ENCODE data around the gene HOXB2.

The HOXB2 gene

DNA sequence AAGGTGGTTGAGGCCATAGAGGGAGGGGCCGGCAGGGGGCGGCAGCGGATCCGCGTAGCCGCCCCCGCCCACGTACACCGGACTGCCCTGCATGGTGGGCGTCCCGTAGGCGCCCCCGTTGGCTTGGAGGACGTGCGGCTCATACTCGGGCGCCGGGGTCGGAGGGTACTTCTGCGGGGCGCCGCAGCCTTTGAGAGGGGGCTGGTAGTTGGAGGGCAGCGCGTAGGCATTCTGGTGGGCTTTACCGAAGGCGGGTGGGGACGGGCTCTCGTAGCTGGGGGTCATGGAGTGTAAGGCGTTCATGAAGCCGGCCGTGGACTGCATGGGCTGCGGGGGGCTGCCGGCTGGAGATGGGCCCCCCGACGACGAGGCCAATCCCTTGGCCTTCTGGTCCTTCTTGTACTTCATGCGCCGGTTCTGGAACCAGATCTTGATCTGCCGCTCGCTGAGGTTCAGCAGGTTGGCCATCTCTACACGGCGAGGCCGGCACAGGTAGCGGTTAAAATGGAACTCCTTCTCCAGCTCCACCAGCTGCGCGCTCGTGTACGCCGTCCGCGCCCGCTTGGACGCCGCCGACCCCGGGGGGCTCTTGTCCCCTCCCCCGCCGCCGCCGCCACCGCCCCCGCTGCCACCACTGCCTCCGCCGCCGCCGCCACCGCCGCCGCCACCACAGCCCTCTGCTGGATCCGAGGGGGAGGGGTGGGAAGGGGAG is 5.7 kb upstream of the HOXB2 start:
- no peaks in the 10 kb centered on the region for H3F3A ChIP-seq (ENCODE audit: insufficient read depth)
- H2AFZ ChIP-seq (ENCODE audit: low read depth, low read length, severe bottlenecking) = no peak overlapping the region
- no peaks in the 10 kb centered on the region for H4K20me1 ChIP-seq (ENCODE audit: low read depth, low read length)
- H3K9me3 ChIP-seq (ENCODE audit: insufficient read depth, low read length) = no peaks in the 10 kb centered on the region
- H3K27me3 ChIP-seq (ENCODE audit: low read length) = no peaks in the 10 kb centered on the region
- H3K4me3 ChIP-seq (ENCODE audit: insufficient read depth, low read length, poor library complexity, severe bottlenecking) = no peak overlapping the region
- TF ChIP-seq, protein P1, sequence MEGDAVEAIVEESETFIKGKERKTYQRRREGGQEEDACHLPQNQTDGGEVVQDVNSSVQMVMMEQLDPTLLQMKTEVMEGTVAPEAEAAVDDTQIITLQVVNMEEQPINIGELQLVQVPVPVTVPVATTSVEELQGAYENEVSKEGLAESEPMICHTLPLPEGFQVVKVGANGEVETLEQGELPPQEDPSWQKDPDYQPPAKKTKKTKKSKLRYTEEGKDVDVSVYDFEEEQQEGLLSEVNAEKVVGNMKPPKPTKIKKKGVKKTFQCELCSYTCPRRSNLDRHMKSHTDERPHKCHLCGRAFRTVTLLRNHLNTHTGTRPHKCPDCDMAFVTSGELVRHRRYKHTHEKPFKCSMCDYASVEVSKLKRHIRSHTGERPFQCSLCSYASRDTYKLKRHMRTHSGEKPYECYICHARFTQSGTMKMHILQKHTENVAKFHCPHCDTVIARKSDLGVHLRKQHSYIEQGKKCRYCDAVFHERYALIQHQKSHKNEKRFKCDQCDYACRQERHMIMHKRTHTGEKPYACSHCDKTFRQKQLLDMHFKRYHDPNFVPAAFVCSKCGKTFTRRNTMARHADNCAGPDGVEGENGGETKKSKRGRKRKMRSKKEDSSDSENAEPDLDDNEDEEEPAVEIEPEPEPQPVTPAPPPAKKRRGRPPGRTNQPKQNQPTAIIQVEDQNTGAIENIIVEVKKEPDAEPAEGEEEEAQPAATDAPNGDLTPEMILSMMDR (IDR thresholded peaks at IDR 0.05; ENCODE audit: insufficient read depth, low read length, poor library complexity, severe bottlenecking) = no peak
- no peak for TF ChIP-seq EZH2phosphoT487 (conservative IDR thresholded peaks at IDR 0.05; ENCODE audit: low read length)
- H3K27ac ChIP-seq (ENCODE audit: low read depth, low read length) = no peak overlapping the region
- no peaks in the 10 kb centered on the region for H3K79me2 ChIP-seq (ENCODE audit: insufficient read depth, low read length)
- no peaks in the 10 kb centered on the region for H3K9me2 ChIP-seq (replicated peaks; ENCODE audit: insufficient read depth, low read length)
- no peak overlapping the region for H3K9ac ChIP-seq (ENCODE audit: low read length)
- H3K4me2 ChIP-seq (ENCODE audit: low read depth, low read length, poor library complexity, severe bottlenecking) = no peak overlapping the region
- no peaks in the 10 kb centered on the region for H3K36me3 ChIP-seq (ENCODE audit: low read length)

- Histone ChIP-seq H3K9ac (ENCODE audit: low read length) (no peak overlapping the region), H3K79me2 (ENCODE audit: insufficient read depth, low read length) (no peaks in the 10 kb centered on the region), H3K36me3 (ENCODE audit: low read length) (no peaks in the 10 kb centered on the region), H3K4me2 (ENCODE audit: low read depth, low read length, poor library complexity, severe bottlenecking) (no peak overlapping the region), H3F3A (ENCODE audit: insufficient read depth) (no peaks in the 10 kb centered on the region), H3K27me3 (ENCODE audit: low read length) (no peaks in the 10 kb centered on the region), H2AFZ (ENCODE audit: low read depth, low read length, severe bottlenecking) (no peak overlapping the region), H3K9me3 (ENCODE audit: insufficient read depth, low read length) (no peaks in the 10 kb centered on the region), H3K9me2 (replicated peaks; ENCODE audit: insufficient read depth, low read length) (no peaks in the 10 kb centered on the region), H4K20me1 (ENCODE audit: low read depth, low read length) (no peaks in the 10 kb centered on the region), H3K27ac (ENCODE audit: low read depth, low read length) (no peak overlapping the region), H3K4me3 (ENCODE audit: insufficient read depth, low read length, poor library complexity, severe bottlenecking) (no peak overlapping the region)
- no peak for TF ChIP-seq EZH2phosphoT487 (conservative IDR thresholded peaks at IDR 0.05; ENCODE audit: low read length)
- TF ChIP-seq, protein P1 (IDR thresholded peaks at IDR 0.05; ENCODE audit: insufficient read depth, low read length, poor library complexity, severe bottlenecking) = no peak
Measured at GRCh38 chr17:48549914-48550501, 5.1 kb upstream of the HOXB2 start.

DNA sequence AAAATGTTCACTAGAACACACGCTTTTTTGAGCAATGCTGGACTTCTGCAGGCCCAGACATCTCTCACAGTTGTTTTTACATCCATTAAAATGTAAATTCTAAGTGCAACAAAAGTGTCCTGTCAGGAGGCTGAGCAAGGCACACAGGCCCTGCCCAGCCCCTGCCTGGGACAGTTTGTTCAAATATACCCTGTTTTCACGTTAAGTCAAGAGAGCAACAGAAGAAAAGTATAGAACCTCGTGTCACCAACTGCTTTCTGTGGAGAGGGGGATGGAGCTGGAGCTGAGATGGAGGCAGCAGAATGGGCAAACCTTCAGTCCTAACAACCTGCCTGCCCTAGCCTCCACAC is 4.3 kb upstream of the HOXB2 start:
- H3K27me3 ChIP-seq (ENCODE audit: low read length) = no peaks in the 10 kb centered on the region
- H3K27ac ChIP-seq (ENCODE audit: low read depth, low read length) = no peak overlapping the region
- no peaks in the 10 kb centered on the region for H3F3A ChIP-seq (ENCODE audit: insufficient read depth)
- H4K20me1 ChIP-seq (ENCODE audit: low read depth, low read length) = no peaks in the 10 kb centered on the region
- no peak overlapping the region for H3K9ac ChIP-seq (ENCODE audit: low read length)
- no peak overlapping the region for H2AFZ ChIP-seq (ENCODE audit: low read depth, low read length, severe bottlenecking)
- no peak overlapping the region for H3K4me3 ChIP-seq (ENCODE audit: insufficient read depth, low read length, poor library complexity, severe bottlenecking)
- TF ChIP-seq EZH2phosphoT487 (conservative IDR thresholded peaks at IDR 0.05; ENCODE audit: low read length) = no peak
- TF ChIP-seq, protein P1 (IDR thresholded peaks at IDR 0.05; ENCODE audit: insufficient read depth, low read length, poor library complexity, severe bottlenecking) = no peak
- no peaks in the 10 kb centered on the region for H3K79me2 ChIP-seq (ENCODE audit: insufficient read depth, low read length)
- no peaks in the 10 kb centered on the region for H3K9me2 ChIP-seq (replicated peaks; ENCODE audit: insufficient read depth, low read length)
- no peaks in the 10 kb centered on the region for H3K36me3 ChIP-seq (ENCODE audit: low read length)
- no peaks in the 10 kb centered on the region for H3K9me3 ChIP-seq (ENCODE audit: insufficient read depth, low read length)
- H3K4me2 ChIP-seq (ENCODE audit: low read depth, low read length, poor library complexity, severe bottlenecking) = no peak overlapping the region

Data from SU-DHL-6 (cell line).